IMR-90 (cell line): ENCODE results near the gene RPS6KA2.

ENCODE experiments used
- CHD1 ChIP-seq: IDR thresholded peaks from 2 replicates; pipeline ENCODE4 v1.6.1; 2012; ENCODE audit warnings: low read depth, low read length, improper control_type of control experiment
- POLR2A ChIP-seq: IDR thresholded peaks from 2 replicates; pipeline ENCODE4 v1.6.1; 2012; ENCODE audit warnings: mild to moderate bottlenecking, low read depth, low read length
- RAD21 ChIP-seq: IDR thresholded peaks from 2 replicates; pipeline ENCODE4 v1.6.1; 2012; ENCODE audit warnings: low read length, improper control_type of control experiment
- SMC3 ChIP-seq: fragments of 150-350 bp; IDR thresholded peaks from 2 replicates; pipeline ENCODE4 v1.6.1; 2016; ENCODE audit warnings: low read depth, mild to moderate bottlenecking, antibody characterized with exemption, low read length, moderate library complexity
- TF ChIP-seq, protein P1 (sequence below): conservative IDR thresholded peaks from 2 replicates; pipeline ENCODE4 v1.5.1; 2012; ENCODE audit warnings: mild to moderate bottlenecking, low read depth, low read length, improper control_type of control experiment

GRCh38 chr6:166660157-166660688 lies 33.2 kb upstream of the RPS6KA2 start:
- TF ChIP-seq CHD1: no peak
- TF ChIP-seq, protein P1, sequence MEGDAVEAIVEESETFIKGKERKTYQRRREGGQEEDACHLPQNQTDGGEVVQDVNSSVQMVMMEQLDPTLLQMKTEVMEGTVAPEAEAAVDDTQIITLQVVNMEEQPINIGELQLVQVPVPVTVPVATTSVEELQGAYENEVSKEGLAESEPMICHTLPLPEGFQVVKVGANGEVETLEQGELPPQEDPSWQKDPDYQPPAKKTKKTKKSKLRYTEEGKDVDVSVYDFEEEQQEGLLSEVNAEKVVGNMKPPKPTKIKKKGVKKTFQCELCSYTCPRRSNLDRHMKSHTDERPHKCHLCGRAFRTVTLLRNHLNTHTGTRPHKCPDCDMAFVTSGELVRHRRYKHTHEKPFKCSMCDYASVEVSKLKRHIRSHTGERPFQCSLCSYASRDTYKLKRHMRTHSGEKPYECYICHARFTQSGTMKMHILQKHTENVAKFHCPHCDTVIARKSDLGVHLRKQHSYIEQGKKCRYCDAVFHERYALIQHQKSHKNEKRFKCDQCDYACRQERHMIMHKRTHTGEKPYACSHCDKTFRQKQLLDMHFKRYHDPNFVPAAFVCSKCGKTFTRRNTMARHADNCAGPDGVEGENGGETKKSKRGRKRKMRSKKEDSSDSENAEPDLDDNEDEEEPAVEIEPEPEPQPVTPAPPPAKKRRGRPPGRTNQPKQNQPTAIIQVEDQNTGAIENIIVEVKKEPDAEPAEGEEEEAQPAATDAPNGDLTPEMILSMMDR: no peak
- no peak for TF ChIP-seq SMC3
- no peak for TF ChIP-seq RAD21
- TF ChIP-seq POLR2A: no peak
